A549 (cell line): ENCODE results near the gene ATP9A.
"Not testable (repeated sequence)": the region's sequence is repeated elsewhere in the genome, so short reads cannot be mapped to it uniquely, and the experiment has no call there.

ENCODE experiments used
- CEBPB ChIP-seq, 2 experiments: fragments of >200 bp in 1 of 2; sonication (Bioruptor Twin) in 1 of 2; formaldehyde crosslinking in 1 of 2; IDR thresholded peaks; 2 replicates each; pipeline ENCODE4 v1.6.1; 2012 to 2016
- CTCF ChIP-seq: fragments of >200 bp; sonication (Bioruptor Twin); formaldehyde crosslinking; IDR thresholded peaks from 3 replicates; pipeline ENCODE4 v1.5.1; 2016
- RAD21 ChIP-seq, 2 experiments: fragments of >200 bp in 1 of 2; sonication (Bioruptor Twin) in 1 of 2; formaldehyde crosslinking in 1 of 2; IDR thresholded peaks in 1 of 2; conservative IDR thresholded peaks in 1 of 2; 2 replicates in 1 of 2; 3 replicates in 1 of 2; pipeline ENCODE4 v1.6.1; 2012 to 2018; ENCODE audit warnings: inconsistent platforms in 1 of 2
- REST ChIP-seq: fragments of 200-600 bp; sonication (generic); IDR thresholded peaks from 2 replicates; pipeline ENCODE4 v1.6.1; 2016; ENCODE audit warnings: antibody characterized with exemption, mild to moderate bottlenecking, moderate library complexity

GRCh38 chr20:51722246-51722645 lies 45.9 kb downstream of the ATP9A start:
- TF ChIP-seq RAD21 (conservative IDR thresholded peaks at IDR 0.05 in 1 of 2, IDR thresholded peaks at IDR 0.05 in 1 of 2); CTCF; REST; CEBPB (IDR thresholded peaks at IDR 0.05): not testable (repeated sequence)
